ENCODE data around the gene MED27. TPM values are rescaled to one million over a fixed set of nuclear protein-coding genes. Genes with fewer than 3 reads are reported as not detected.

Gene MED27
- total RNA-seq, 1 donor from 2014 or later = 31.3 TPM

DNA sequence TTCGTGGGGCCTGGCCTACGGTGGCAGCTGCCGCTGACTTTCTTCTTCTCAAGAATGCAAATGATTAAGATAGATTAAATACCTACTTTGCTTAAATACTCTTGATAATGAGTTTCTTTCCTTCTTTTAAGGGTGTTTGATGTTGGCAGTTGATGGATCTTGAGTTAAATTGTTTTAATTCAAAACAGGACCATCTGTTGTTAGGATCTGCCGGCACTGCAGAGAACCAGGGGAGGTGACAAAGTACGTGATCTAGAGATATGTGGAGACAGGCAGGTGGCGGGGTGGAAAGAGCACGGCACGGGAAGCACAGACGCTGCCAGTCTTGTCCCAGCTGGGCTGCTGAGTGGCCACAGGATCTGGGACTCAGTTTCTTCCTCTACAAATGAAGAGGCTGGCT lies 37.9 kb downstream of the MED27 start:
- Mint-ChIP-seq H3K27ac (ENCODE audit: unreplicated experiment) (no peak overlapping the region), H3K36me3 (ENCODE audit: low read depth) (no peaks in the 10 kb centered on the region)
- no peak for DNase-seq (ENCODE audit: low read depth, low spot score)

GRCh38 chr9:132040808-132041207 lies 38.9 kb downstream of the MED27 start:
- H3K4me3 Mint-ChIP-seq = no peak overlapping the region
- no peaks in the 10 kb centered on the region for H3K36me3 Mint-ChIP-seq (ENCODE audit: low read depth)
- DNase-seq (ENCODE audit: low read depth, low spot score) = no peak
- no peaks in the 10 kb centered on the region for H3K4me1 Mint-ChIP-seq
- no peaks in the 10 kb centered on the region for H3K9me3 Mint-ChIP-seq
- TF ChIP-seq, protein P1, sequence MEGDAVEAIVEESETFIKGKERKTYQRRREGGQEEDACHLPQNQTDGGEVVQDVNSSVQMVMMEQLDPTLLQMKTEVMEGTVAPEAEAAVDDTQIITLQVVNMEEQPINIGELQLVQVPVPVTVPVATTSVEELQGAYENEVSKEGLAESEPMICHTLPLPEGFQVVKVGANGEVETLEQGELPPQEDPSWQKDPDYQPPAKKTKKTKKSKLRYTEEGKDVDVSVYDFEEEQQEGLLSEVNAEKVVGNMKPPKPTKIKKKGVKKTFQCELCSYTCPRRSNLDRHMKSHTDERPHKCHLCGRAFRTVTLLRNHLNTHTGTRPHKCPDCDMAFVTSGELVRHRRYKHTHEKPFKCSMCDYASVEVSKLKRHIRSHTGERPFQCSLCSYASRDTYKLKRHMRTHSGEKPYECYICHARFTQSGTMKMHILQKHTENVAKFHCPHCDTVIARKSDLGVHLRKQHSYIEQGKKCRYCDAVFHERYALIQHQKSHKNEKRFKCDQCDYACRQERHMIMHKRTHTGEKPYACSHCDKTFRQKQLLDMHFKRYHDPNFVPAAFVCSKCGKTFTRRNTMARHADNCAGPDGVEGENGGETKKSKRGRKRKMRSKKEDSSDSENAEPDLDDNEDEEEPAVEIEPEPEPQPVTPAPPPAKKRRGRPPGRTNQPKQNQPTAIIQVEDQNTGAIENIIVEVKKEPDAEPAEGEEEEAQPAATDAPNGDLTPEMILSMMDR (conservative IDR thresholded peaks at IDR 0.05) = no peak
- H3K27me3 Mint-ChIP-seq (ENCODE audit: low read depth) = no peaks in the 10 kb centered on the region
- no peak overlapping the region for H3K27ac Mint-ChIP-seq (ENCODE audit: unreplicated experiment)

More for the DNA sequence above, 37.9 kb downstream of the MED27 start:
- TF ChIP-seq, protein P1 (conservative IDR thresholded peaks at IDR 0.05) = no peak
- Mint-ChIP-seq H3K4me3 (no peak overlapping the region), H3K27me3 (ENCODE audit: low read depth) (no peaks in the 10 kb centered on the region), H3K4me1 (no peaks in the 10 kb centered on the region), H3K9me3 (no peaks in the 10 kb centered on the region)

DNA sequence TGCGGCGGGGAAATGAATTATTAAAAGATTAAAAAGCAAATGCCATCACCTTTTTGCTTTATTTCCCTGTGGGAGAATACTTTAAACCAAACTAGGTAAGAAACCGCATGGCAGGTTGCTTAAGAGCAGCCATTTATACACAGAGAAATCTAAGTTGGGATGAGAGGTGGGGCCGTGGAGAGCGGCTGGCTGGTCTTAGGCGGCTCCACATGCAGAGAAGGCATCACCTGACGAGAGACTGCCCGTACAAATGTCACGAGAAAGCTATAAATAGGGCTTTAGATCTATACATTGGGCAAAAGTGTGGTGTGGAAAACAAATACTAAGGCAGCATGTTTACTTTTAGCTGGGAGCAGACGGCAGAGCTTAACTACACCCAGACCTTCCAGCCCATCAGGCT lies 39.4 kb downstream of the MED27 start:
- no peaks in the 10 kb centered on the region for H3K9me3 Mint-ChIP-seq
- TF ChIP-seq, protein P1 (conservative IDR thresholded peaks at IDR 0.05) = no peak
- H3K36me3 Mint-ChIP-seq (ENCODE audit: low read depth) = no peaks in the 10 kb centered on the region
- no peak overlapping the region for H3K4me3 Mint-ChIP-seq
- H3K27me3 Mint-ChIP-seq (ENCODE audit: low read depth) = no peaks in the 10 kb centered on the region
- H3K4me1 Mint-ChIP-seq = peaks cover 3% of the 10 kb centered on the region
- DNase-seq (ENCODE audit: low read depth, low spot score) = no peak
- no peak overlapping the region for H3K27ac Mint-ChIP-seq (ENCODE audit: unreplicated experiment)

GRCh38 chr9:132039284-132039683 lies 40.4 kb downstream of the MED27 start:
- H3K4me1 Mint-ChIP-seq = peaks cover 13% of the 10 kb centered on the region
- TF ChIP-seq, protein P1 (conservative IDR thresholded peaks at IDR 0.05) = no peak
- H3K36me3 Mint-ChIP-seq (ENCODE audit: low read depth) = no peaks in the 10 kb centered on the region
- DNase-seq (ENCODE audit: low read depth, low spot score) = no peak
- no peak overlapping the region for H3K4me3 Mint-ChIP-seq
- H3K9me3 Mint-ChIP-seq = no peaks in the 10 kb centered on the region
- H3K27ac Mint-ChIP-seq (ENCODE audit: unreplicated experiment) = no peak overlapping the region
- no peaks in the 10 kb centered on the region for H3K27me3 Mint-ChIP-seq (ENCODE audit: low read depth)

DNA sequence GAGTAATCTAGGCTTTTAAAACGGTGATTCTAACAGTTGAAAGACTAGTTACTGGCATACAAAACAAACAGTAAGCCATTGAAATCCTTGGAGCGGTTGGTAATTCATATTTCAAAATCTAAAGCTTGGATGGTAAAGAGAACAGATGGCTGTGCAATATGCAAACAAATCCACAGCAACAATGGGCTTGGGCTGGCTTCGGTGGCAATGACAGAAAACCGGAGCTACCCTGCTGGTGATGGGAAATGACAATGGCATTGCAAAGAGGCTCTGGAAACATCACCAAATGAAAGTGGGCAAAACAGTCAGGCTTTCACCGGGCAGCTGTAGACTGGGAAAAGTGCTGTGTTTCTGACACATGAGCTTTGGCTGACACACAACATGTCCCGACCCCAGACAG lies 42.2 kb downstream of the MED27 start:
- Mint-ChIP-seq H3K4me1 (peaks cover 31% of the 10 kb centered on the region), H3K36me3 (ENCODE audit: low read depth) (no peaks in the 10 kb centered on the region), H3K9me3 (no peaks in the 10 kb centered on the region), H3K27ac (ENCODE audit: unreplicated experiment) (no peak overlapping the region), H3K27me3 (ENCODE audit: low read depth) (no peaks in the 10 kb centered on the region), H3K4me3 (no peak overlapping the region)
- no peak for DNase-seq (ENCODE audit: low read depth, low spot score)
- TF ChIP-seq, protein P1 (conservative IDR thresholded peaks at IDR 0.05) = no peak

GRCh38 chr9:132036521-132036920 lies 43.1 kb downstream of the MED27 start:
- TF ChIP-seq, protein P1 (conservative IDR thresholded peaks at IDR 0.05) = no peak
- Mint-ChIP-seq H3K27me3 (ENCODE audit: low read depth) (no peaks in the 10 kb centered on the region), H3K4me3 (no peak overlapping the region), H3K9me3 (no peaks in the 10 kb centered on the region), H3K27ac (ENCODE audit: unreplicated experiment) (peak overlapping the region; percentile 9), H3K4me1 (peaks cover 32% of the 10 kb centered on the region), H3K36me3 (ENCODE audit: low read depth) (no peaks in the 10 kb centered on the region)
- no peak for DNase-seq (ENCODE audit: low read depth, low spot score)

All from neural crest cell (in vitro differentiated cells).